ENCODE results near the gene NMNAT1. TPM values are rescaled to one million over a fixed set of nuclear protein-coding genes. Genes with fewer than 3 reads are reported as not detected.
A peak's percentile ranks its signal among the peaks of the same experiment; 100 is the strongest.
"Not testable (repeated sequence)": the region's sequence is repeated elsewhere in the genome, so short reads cannot be mapped to it uniquely, and the experiment has no call there.

NMNAT1 gene
- total RNA-seq, 1 donor, result 13.8 TPM

DNA sequence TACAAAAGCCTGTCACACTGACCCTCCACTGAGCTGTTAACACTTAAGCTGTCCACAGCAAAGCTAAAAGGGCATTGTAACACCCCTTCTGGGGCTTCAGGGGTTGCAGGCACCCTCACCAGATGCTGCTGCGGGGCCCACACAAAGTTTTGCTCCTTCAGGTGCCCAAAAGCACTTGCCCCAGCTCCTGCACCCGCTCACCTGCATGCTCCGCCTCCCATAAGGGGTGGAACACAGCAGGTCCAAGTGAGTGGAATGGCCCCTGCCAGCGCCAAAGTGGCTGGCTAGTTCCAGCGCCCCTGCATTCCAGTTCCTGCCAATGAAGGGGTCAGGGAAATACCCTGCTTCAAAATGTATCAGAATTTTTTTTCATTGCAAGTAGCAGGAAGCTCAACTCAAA is 46.5 kb downstream of the NMNAT1 start:
- TF ChIP-seq, protein P1, sequence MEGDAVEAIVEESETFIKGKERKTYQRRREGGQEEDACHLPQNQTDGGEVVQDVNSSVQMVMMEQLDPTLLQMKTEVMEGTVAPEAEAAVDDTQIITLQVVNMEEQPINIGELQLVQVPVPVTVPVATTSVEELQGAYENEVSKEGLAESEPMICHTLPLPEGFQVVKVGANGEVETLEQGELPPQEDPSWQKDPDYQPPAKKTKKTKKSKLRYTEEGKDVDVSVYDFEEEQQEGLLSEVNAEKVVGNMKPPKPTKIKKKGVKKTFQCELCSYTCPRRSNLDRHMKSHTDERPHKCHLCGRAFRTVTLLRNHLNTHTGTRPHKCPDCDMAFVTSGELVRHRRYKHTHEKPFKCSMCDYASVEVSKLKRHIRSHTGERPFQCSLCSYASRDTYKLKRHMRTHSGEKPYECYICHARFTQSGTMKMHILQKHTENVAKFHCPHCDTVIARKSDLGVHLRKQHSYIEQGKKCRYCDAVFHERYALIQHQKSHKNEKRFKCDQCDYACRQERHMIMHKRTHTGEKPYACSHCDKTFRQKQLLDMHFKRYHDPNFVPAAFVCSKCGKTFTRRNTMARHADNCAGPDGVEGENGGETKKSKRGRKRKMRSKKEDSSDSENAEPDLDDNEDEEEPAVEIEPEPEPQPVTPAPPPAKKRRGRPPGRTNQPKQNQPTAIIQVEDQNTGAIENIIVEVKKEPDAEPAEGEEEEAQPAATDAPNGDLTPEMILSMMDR (IDR thresholded peaks at IDR 0.05; ENCODE audit: insufficient read depth, low read depth, low read length), result no peak
- H3K4me3 ChIP-seq (ENCODE audit: low read depth, low read length), result no peak overlapping the region
- DNase-seq (ENCODE audit: low read depth), result no peak

DNA sequence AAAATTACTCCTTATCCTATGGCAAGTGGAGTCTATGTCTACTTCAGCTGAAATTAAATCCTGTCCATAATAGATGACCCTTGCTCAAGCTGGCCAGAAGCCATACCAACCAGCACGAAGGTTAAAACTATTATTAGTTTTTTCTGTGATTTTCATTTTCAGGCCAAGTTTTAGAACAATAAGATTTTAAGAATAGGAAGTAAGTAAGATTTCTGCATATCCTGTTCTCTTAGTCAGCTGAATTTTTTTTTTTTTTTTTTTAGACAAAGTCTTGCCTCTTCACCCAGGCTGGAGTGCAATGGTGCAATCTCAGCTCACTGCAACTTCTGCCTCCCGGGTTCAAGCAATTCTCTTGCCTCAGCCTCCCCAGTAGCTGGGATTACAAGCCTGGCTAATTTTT is 47.7 kb downstream of the NMNAT1 start:
- TF ChIP-seq, protein P1 (IDR thresholded peaks at IDR 0.05; ENCODE audit: insufficient read depth, low read depth, low read length), result no peak
- DNase-seq (ENCODE audit: low read depth), result no peak
- H3K4me3 ChIP-seq (ENCODE audit: low read depth, low read length), result no peak overlapping the region

DNA sequence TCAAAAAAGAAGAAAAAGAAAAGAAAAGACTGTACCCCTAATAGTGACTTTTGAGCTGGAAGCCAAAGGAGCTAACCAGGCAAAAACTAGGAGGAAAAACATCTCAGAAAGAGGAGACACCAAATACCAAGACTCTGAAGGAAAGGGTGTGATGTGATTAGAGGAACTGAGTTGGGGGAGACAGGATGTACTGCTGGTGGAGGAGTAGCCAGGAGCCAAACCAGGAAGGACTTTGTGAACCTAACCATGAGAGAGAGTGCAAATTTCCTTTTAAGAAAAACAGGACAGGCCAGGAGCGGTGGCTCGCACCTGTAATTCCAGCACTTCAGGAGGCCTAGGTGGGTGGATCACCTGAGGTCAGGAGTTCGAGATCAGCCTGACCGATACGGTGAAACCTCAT is 49.6 kb downstream of the NMNAT1 start:
- no peak overlapping the region for H3K4me3 ChIP-seq (ENCODE audit: low read depth, low read length)
- no peak for DNase-seq (ENCODE audit: low read depth)
- TF ChIP-seq, protein P1 (IDR thresholded peaks at IDR 0.05; ENCODE audit: insufficient read depth, low read depth, low read length), result no peak

DNA sequence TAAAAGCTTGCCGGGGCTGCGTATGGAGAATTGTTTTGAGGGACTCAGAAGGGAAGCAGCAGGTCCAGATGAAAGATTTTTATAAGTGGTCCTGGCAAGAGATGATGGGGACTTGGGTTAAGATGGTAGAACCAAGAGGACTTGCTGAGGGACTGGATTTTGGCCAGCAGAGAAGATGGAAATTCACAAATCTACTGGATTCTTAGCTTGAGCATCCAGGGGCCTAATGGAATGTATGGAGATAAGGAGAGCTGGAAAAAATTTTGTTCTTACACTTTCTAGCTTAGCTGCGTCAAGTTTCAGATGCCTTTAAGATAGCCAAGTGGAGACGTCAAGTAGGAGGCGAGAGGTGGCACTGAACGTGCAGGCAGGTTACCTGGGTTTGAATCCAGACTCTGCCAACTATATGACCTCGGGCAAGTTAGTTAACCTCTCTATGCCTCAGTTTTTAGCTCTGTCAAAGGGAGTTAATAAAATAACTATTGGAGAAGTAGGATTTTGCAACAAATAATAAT is 50.3 kb downstream of the NMNAT1 start:
- no peak for DNase-seq (ENCODE audit: low read depth)
- H3K4me3 ChIP-seq (ENCODE audit: low read depth, low read length), result no peak overlapping the region
- TF ChIP-seq, protein P1 (IDR thresholded peaks at IDR 0.05; ENCODE audit: insufficient read depth, low read depth, low read length), result no peak

DNA sequence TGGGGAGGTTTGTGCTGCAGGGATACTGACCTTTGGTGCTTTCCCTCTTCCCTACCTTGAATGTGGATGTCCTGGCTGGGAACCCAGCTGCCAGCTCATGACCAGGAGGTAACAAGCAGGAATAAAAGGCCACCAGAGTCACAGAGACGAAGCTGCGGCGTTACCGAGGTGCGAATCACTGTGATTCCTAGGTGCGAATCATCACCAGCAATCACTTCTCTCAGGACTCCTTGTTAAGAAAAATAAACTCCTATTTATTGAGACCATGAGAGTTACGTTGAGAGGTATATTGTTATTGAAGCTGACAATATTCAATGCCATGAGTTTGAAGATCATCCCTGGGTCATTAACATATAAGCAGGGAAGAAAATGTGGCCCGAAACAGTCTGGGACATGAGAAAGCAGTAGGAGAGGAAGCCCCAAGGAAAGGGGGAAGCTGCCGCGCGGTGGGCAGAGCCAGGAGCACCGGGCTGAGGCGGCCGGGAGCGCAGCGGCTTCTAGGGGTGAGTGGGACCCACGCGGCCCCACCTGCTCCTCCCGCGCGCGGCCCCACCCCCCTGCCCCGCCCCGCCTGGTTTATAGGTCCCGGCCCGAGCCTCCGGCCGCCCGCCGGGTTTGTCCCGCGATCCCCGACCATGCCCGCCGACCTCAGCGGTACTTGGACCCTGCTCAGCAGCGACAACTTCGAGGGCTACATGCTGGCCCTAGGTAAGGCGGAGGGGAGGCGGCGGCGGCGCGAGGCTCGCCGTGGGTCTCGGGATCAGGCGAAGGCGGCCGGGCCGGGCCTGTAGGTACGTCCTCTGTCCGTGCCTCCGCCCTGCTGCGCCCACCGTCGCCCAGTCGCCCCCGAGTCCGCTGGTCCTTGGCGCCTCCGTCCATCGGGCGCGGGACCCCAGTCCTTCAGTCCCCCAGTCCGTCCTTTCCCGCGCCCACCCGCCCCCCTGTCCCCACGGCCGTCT is 53.6 kb downstream of the NMNAT1 start, which contains the start of gene RBP7:
RBP7 (plus strand) TSS at position 605 of the 959 bp plus-strand sequence; CDS start at position 636, 31 bp downstream.
- H3K4me3 ChIP-seq (ENCODE audit: low read depth, low read length), result peak within 1 kb of the TSS; percentile 45
- TF ChIP-seq, protein P1 (IDR thresholded peaks at IDR 0.05; ENCODE audit: insufficient read depth, low read depth, low read length), result no peak

DNA sequence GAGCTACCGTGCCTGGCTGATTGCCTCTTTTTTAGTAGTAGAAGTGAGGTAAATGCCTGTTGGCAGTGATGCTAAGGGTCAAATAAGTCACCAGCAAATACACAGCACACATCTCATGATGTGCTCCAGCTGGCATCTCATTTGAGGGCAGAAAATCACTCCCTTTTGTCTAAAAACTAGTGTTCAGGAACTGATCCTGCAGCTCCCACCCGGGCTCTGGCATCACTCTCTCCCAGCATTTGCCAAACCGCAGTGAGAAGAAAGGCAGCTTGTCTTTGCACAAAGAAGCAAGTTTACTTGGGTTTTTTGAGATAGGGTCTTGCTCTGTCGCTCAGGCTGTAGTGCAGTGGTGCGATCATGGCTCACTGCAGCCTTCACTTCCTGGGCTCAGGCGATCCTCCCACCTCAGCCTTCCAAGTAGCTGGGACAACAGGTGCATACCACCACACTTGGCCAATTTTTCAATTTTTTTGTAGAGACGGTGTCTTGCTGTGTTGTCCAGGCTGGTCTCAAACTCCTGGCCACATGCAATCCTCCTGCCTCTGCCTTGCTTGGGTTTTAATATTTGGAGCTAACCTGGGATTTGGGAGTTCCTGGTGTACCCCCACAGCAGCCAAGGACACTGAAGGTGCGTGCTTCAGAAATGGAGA is 57.9 kb downstream of the NMNAT1 start:
- TF ChIP-seq, protein P1 (IDR thresholded peaks at IDR 0.05; ENCODE audit: insufficient read depth, low read depth, low read length), result no peak
- DNase-seq (ENCODE audit: low read depth), result no peak
- H3K4me3 ChIP-seq (ENCODE audit: low read depth, low read length), result no peak overlapping the region

More for the DNA sequence above, 53.6 kb downstream of the NMNAT1 start, which contains the start of gene RBP7:
- no peak for DNase-seq (ENCODE audit: low read depth)

DNA sequence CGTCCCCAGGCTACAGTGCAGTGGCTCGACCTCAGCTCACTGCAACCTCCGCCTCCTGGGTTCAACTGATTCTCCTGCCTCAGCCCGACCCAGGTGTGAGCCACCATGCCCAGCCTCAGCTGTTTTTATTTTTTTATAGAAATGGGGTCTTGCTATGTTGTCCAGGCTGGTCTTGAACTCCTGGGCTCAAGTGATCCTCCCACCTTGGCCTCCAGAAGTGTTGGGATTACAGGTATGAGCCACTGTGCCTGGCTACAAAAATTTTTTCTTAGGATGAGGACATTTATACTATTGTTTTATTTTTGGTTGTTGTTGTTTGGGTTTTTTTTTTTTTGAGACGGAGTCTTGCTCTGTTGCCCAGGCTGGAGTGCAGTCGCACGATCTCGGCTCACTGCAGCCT is 62.0 kb downstream of the NMNAT1 start:
- not testable (repeated sequence) for DNase-seq (ENCODE audit: low read depth); H3K4me3 ChIP-seq (ENCODE audit: low read depth, low read length)

Data from fibroblast of villous mesenchyme (primary cell).